Peyer's patch (tissue), 4 donors: Measurements from ENCODE around the gene SRGAP2C.
"Not testable (repeated sequence)": the region's sequence is repeated elsewhere in the genome, so short reads cannot be mapped to it uniquely, and the experiment has no call there.

Experiments
- POLR2A ChIP-seq, 2 donors: fragments of 450-650 bp; IDR thresholded peaks; one replicate each; pipeline ENCODE4 v1.5.1; 2017; ENCODE audit warnings: antibody characterized with exemption in 2 of 2, mild to moderate bottlenecking in 2 of 2, moderate library complexity in 2 of 2
- TF ChIP-seq, protein P1 (sequence below), 6 experiments: fragments of 450-650 bp in 4 of 6; fragments of 200-600 bp in 2 of 6; sonication (generic) in 1 of 6; IDR thresholded peaks; one replicate each; pipeline ENCODE4 v1.5.1; 2017 to 2019; ENCODE audit warnings: antibody characterized with exemption in 6 of 6, mild to moderate bottlenecking in 3 of 6, moderate library complexity in 1 of 6

- TF ChIP-seq, protein P1, sequence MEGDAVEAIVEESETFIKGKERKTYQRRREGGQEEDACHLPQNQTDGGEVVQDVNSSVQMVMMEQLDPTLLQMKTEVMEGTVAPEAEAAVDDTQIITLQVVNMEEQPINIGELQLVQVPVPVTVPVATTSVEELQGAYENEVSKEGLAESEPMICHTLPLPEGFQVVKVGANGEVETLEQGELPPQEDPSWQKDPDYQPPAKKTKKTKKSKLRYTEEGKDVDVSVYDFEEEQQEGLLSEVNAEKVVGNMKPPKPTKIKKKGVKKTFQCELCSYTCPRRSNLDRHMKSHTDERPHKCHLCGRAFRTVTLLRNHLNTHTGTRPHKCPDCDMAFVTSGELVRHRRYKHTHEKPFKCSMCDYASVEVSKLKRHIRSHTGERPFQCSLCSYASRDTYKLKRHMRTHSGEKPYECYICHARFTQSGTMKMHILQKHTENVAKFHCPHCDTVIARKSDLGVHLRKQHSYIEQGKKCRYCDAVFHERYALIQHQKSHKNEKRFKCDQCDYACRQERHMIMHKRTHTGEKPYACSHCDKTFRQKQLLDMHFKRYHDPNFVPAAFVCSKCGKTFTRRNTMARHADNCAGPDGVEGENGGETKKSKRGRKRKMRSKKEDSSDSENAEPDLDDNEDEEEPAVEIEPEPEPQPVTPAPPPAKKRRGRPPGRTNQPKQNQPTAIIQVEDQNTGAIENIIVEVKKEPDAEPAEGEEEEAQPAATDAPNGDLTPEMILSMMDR (IDR thresholded peaks at IDR 0.05) = not testable (repeated sequence)
- not testable (repeated sequence) for TF ChIP-seq POLR2A (IDR thresholded peaks at IDR 0.05)
Measured at GRCh38 chr1:121263789-121264244, 79.0 kb downstream of the SRGAP2C start.
